ENCODE measurements around the gene MYH2.
"Not testable (repeated sequence)": the region's sequence is repeated elsewhere in the genome, so short reads cannot be mapped to it uniquely, and the experiment has no call there.

The MYH2 gene

DNA sequence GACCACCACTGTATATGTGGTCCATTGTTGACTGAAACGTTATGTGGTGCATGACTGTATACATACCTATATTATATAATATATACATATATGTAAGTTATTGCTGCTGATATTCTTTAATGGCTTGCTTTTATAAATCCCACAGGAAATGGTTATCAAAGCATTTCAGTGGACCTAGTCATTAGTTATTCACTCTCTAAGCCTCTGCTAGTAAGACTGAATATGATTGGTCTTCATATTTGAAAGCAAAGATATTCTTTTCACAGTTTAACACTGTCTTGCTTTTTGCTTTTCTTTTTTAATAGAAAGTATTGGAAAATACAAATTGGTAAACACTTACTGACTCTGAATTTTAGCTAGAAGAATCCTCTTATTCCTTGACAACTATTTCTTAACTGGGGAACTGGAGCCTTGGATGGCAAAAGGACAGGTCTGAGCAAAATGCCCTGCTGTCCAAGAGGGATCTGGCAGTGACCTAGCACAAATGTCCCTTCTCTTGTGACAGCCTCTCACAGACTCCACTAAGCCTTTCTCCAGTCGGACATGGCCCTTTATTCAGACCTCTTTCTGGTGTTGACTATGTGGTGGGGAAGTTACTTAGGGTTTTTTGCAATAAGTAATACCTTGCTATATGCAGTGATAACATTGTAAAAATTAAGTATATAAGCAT lies 14.7 kb upstream of the MYH2 start:
- TF ChIP-seq, protein P1, sequence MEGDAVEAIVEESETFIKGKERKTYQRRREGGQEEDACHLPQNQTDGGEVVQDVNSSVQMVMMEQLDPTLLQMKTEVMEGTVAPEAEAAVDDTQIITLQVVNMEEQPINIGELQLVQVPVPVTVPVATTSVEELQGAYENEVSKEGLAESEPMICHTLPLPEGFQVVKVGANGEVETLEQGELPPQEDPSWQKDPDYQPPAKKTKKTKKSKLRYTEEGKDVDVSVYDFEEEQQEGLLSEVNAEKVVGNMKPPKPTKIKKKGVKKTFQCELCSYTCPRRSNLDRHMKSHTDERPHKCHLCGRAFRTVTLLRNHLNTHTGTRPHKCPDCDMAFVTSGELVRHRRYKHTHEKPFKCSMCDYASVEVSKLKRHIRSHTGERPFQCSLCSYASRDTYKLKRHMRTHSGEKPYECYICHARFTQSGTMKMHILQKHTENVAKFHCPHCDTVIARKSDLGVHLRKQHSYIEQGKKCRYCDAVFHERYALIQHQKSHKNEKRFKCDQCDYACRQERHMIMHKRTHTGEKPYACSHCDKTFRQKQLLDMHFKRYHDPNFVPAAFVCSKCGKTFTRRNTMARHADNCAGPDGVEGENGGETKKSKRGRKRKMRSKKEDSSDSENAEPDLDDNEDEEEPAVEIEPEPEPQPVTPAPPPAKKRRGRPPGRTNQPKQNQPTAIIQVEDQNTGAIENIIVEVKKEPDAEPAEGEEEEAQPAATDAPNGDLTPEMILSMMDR (conservative IDR thresholded peaks at IDR 0.05; ENCODE audit: low read length) = no peak
- H3K4me3 ChIP-seq (ENCODE audit: low read length) = no peak overlapping the region

DNA sequence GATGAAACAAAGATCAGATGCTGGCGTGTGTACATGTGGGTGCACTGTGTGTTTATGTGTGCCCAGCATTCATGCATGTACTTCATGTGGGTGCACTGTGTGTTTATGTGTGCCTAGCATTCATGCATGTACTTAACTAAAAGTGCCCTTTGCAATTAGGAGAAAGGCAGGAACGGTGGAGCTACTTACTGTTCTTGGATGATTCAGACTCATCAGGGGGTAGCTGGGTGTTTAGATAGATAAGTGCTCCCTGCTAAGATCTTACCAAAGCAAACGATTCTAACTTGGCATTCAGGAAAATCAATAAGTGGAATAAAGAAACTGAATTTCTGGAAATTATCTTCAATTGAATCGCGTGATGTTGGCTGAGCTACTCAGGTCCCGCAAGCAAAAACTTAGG lies 8.6 kb upstream of the MYH2 start:
- DNase-seq (ENCODE audit: low read depth) = no peak
- H3K4me3 ChIP-seq (ENCODE audit: low read length) = no peak overlapping the region
- TF ChIP-seq, protein P1 (conservative IDR thresholded peaks at IDR 0.05; ENCODE audit: low read length) = no peak

More for the DNA sequence above, 14.7 kb upstream of the MYH2 start:
- DNase-seq (ENCODE audit: low read depth) = no peak

DNA sequence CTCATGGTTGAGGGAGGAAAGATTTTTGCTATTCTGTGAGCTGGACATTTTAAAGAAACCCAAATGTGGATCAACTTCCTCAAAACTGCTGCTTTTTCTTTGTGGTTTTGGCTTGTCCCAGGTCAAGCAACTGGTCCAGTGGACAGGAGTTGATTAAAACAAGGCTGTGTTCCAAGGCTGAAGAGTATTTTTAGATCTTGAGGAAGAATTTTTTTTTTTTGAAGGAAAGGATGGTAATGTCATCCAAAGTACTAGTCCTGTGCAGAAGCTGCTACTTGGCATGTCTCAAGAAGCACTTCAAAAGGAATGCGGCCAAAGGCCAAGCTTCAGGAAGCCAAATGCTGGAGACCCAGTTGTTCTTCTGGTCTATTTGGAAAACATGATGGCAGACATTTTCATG lies 8.0 kb upstream of the MYH2 start:
- DNase-seq (ENCODE audit: low read depth) = peak; percentile 95
- TF ChIP-seq, protein P1 (conservative IDR thresholded peaks at IDR 0.05; ENCODE audit: low read length) = no peak

DNA sequence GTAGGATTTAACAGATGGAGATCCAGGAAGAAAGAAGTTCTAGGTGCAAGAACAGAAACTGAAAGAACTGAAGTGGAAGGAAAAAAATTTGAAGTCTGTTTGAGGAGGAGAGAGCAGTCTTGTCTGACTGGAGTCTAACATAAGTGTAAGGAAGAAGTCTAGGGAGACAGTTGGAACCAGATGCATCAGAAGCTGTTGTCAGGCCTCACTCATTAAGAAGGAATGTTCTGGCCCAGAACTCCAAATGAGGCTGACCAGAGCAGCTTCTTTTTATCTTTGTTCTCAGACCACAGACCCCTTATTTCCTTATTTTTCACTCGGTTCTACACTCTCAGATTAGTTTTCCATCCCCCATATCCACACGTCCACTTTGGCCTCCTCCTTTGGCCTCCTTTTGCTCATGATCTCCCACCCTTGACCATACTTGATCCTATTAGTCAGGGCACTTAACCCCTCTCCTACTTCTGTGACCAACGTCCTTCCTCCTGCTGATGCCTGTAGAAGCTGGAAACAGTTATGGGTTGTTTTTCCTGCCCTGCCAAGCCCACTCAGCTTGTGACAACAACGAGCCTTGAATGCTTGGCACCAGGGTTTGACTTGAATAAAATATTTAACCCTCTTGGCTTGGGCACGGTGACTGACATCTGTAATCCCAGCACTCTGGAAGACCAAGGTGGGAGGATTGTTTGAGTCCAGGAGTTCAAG lies 7.0 kb upstream of the MYH2 start:
- H3K4me3 ChIP-seq (ENCODE audit: low read length) = 0 out of 2 replicates have a peak overlapping the region, but pooled peaks have one; percentile 4
- peak; percentile 73 for DNase-seq (ENCODE audit: low read depth)
- TF ChIP-seq, protein P1 (conservative IDR thresholded peaks at IDR 0.05; ENCODE audit: low read length) = no peak

More for the DNA sequence above, 8.0 kb upstream of the MYH2 start:
- no peak overlapping the region for H3K4me3 ChIP-seq (ENCODE audit: low read length)

DNA sequence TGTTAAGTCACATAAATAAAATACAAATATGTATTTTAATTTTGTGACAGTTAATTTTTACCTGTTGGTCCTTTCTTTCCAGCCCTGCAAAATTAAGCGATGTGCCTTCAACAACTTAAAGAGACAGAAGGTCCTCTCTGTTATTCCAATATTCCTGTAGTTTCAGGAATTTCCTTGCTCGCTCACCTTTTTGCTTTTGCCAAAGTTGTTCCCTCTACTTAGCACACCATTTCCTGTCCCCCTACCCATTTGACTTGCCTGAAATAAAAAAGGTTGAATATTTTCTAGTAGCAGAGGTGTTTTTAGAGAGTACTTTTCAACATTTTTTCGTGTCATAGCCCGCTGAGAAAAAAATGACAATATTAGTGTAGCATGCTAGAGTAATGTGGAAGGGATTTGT lies 556 bp upstream of the MYH2 start:
- no peak for DNase-seq (ENCODE audit: low read depth)
- TF ChIP-seq, protein P1 (conservative IDR thresholded peaks at IDR 0.05; ENCODE audit: low read length) = no peak
- H3K4me3 ChIP-seq (ENCODE audit: low read length) = no peak overlapping the region

DNA sequence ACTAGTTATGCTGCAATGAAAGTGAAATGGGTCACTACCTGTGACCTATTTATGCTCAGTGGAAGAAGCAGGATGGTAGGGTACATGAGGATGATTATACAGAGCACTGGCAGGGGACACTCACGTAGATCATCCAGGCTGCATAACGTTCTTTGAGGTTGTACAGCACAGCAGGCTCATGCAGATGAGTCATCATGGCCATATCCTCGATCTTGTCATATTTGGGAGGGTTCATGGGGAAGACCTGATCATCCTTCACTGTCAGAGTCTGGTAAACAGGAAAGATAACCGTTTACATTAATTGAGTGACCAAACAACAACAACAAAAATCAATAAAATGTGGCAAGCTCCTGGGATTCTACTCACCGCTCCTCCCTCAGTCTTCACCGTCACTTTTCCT lies 2.1 kb downstream of the MYH2 start:
- no peak for DNase-seq (ENCODE audit: low read depth)
- TF ChIP-seq, protein P1 (conservative IDR thresholded peaks at IDR 0.05; ENCODE audit: low read length) = no peak
- no peak overlapping the region for H3K4me3 ChIP-seq (ENCODE audit: low read length)

DNA sequence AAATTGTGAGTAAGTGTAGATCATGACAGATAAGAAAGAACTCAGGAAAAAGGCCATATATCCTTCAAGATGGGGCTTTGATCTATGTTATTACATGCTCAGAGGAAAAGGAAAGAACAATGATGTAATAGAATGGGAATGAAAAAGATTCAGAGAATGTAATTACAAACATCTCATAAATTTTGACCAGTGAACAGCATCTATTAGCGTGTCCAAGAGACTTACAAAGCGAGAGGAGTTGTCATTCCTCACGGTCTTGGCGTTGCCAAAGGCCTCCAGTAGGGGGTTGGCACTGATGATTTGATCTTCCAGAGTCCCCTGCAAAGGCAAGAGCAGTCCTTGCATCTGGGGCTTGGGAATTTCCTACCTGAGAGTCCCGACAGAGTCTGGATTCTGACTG lies 6.0 kb downstream of the MYH2 start:
- H3K4me3 ChIP-seq (ENCODE audit: low read length) = not testable (repeated sequence)
- peak; percentile 79 for DNase-seq (ENCODE audit: low read depth)
- TF ChIP-seq, protein P1 (conservative IDR thresholded peaks at IDR 0.05; ENCODE audit: low read length) = peak; percentile 33

DNA sequence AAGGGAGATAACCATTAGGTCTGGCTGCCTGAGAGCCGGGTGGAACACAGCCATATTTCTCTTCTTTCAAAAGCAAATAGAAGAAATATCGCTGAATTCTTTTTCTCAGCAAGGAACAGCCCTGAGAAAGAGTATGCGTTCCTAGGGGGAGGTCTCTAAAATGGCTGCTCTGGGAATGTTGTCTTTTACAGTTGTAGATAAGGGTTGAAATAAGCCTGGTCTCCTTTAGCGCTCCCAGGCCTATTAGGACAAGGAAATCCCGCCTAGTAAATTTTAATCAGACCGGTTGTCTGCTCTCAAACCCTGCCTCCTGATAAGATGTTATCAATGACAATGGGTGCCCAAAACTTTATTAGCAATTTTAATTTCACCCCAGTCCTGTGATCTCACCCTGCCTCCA lies 8.3 kb downstream of the MYH2 start:
- DNase-seq (ENCODE audit: low read depth); H3K4me3 ChIP-seq (ENCODE audit: low read length): not testable (repeated sequence)
